BLaER1 (cell line): ENCODE data around the gene VCY.
"Not testable (repeated sequence)": the region's sequence is repeated elsewhere in the genome, so short reads cannot be mapped to it uniquely, and the experiment has no call there.

Experiments used
- H3K27ac ChIP-seq: shearing (Covaris generic); formaldehyde crosslinking; 2 replicates; pipeline ENCODE4 v1.8.1; 2022
- H3K27me3 ChIP-seq: shearing (Covaris generic); formaldehyde crosslinking; 2 replicates; pipeline ENCODE4 v1.8.1; 2022
- H3K36me3 ChIP-seq: shearing (Covaris generic); formaldehyde crosslinking; 2 replicates; pipeline ENCODE4 v1.8.1; 2022
- H3K4me1 ChIP-seq: shearing (Covaris generic); formaldehyde crosslinking; 2 replicates; pipeline ENCODE4 v1.8.1; 2022
- H3K4me2 ChIP-seq: shearing (Covaris generic); formaldehyde crosslinking; 2 replicates; pipeline ENCODE4 v1.8.1; 2022
- H3K4me3 ChIP-seq: shearing (Covaris generic); formaldehyde crosslinking; 2 replicates; pipeline ENCODE4 v1.8.1; 2022
- H3K9ac ChIP-seq: shearing (Covaris generic); formaldehyde crosslinking; 2 replicates; pipeline ENCODE4 v1.8.1; 2022
- H3K9me3 ChIP-seq: shearing (Covaris generic); formaldehyde crosslinking; 2 replicates; pipeline ENCODE4 v1.8.1; 2022
- H4K20me1 ChIP-seq: shearing (Covaris generic); formaldehyde crosslinking; 2 replicates; pipeline ENCODE4 v1.8.1; 2022

VCY gene

GRCh38 chrY:13986373-13986772, at the start of gene VCY:
Gene VCY (minus strand): TSS chrY:13986473. CDS start chrY:13986440, 33 bp downstream.
- H3K9me3 ChIP-seq, H3K27me3 ChIP-seq, H3K4me1 ChIP-seq, H3K4me2 ChIP-seq, H3K36me3 ChIP-seq, H3K27ac ChIP-seq, H4K20me1 ChIP-seq, H3K4me3 ChIP-seq, H3K9ac ChIP-seq: not testable (repeated sequence)

- H4K20me1 ChIP-seq, H3K9me3 ChIP-seq, H3K36me3 ChIP-seq, H3K4me3 ChIP-seq, H3K4me1 ChIP-seq, H3K4me2 ChIP-seq, H3K27me3 ChIP-seq, H3K27ac ChIP-seq, H3K9ac ChIP-seq: not testable (repeated sequence)
Observed at GRCh38 chrY:14030395-14030794, 44.1 kb upstream of the VCY start.

GRCh38 chrY:14011916-14012315, 25.6 kb upstream of the VCY start:
- H3K4me3 ChIP-seq, H3K36me3 ChIP-seq, H4K20me1 ChIP-seq, H3K9ac ChIP-seq, H3K4me2 ChIP-seq, H3K9me3 ChIP-seq, H3K27me3 ChIP-seq, H3K4me1 ChIP-seq, H3K27ac ChIP-seq: not testable (repeated sequence)

- H4K20me1 ChIP-seq, H3K27me3 ChIP-seq, H3K4me2 ChIP-seq, H3K27ac ChIP-seq, H3K4me3 ChIP-seq, H3K4me1 ChIP-seq, H3K9ac ChIP-seq, H3K36me3 ChIP-seq, H3K9me3 ChIP-seq: not testable (repeated sequence)
Observed at GRCh38 chrY:13942406-13942805, 43.9 kb downstream of the VCY start.
